Measurements from ENCODE around the gene ARL15.

Gene ARL15

DNA sequence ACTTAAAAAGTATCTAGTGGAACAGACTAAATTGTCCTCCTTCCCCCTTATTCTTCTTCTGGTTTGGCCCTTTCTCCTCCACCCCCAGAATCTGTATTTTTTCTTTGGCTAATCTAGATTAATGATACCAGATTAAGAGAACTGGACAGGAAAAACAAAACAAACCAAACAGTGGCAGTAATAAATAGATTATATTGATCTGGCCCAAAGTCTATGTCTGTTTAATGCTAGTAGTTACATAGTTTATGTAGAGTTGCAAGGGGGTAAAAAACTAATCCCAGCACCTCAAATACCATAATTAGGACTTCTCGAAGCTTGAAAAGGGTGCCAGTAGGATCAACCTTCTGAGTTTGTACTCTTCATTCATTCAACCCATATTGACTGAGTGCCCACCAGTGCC is 104.5 kb downstream of the ARL15 start:
- Histone ChIP-seq H3K36me3 (replicated peaks in 1 of 2; ENCODE audit: control insufficient read depth in 2 of 2, insufficient read depth in 2 of 2, low read length in 2 of 2) (no peaks in the 10 kb centered on the region), H3K9me3 (replicated peaks in 1 of 2; ENCODE audit: control insufficient read depth in 2 of 2, insufficient read depth in 1 of 2, low read depth in 1 of 2, low read length in 2 of 2) (peaks cover 0 to 6% of the 10 kb centered on the region in 2 donors), H3K79me1 (ENCODE audit: low read depth, low read length) (no peaks in the 10 kb centered on the region), H3K4me2 (ENCODE audit: insufficient read depth, low read length, poor library complexity, severe bottlenecking) (no peak overlapping the region), H3K18ac (ENCODE audit: low read length) (no peak overlapping the region), H3K4ac (ENCODE audit: low read length) (no peak overlapping the region), H3K9ac (ENCODE audit: low read depth, low read length, poor library complexity) (no peak overlapping the region), H3K27me3 (ENCODE audit: control insufficient read depth in 3 of 3, insufficient read depth in 3 of 3, low read depth in 1 of 3, low read length in 3 of 3) (no peaks in the 10 kb centered on the region), H2BK15ac (ENCODE audit: low read length) (no peak overlapping the region), H2AK5ac (ENCODE audit: low read depth, low read length) (no peak overlapping the region), H4K8ac (ENCODE audit: low read depth, low read length) (no peak overlapping the region), H3K4me3 (ENCODE audit: low read length in 2 of 2) (no peak overlapping the region), H3K4me1 (ENCODE audit: control insufficient read depth in 2 of 2, insufficient read depth in 1 of 2, low read depth in 1 of 2, low read length in 2 of 2) (peaks cover 0 to 4% of the 10 kb centered on the region in 2 donors), H2BK12ac (ENCODE audit: low read length) (no peak overlapping the region), H3K14ac (ENCODE audit: low read length) (no peak overlapping the region), H3K23ac (ENCODE audit: low read depth, low read length, poor library complexity) (no peak overlapping the region), H4K91ac (ENCODE audit: low read depth, low read length, poor library complexity) (no peak overlapping the region), H2BK120ac (ENCODE audit: low read depth, low read length) (no peak overlapping the region), H2AFZ (ENCODE audit: low read length) (no peak overlapping the region), H3K27ac (replicated peaks; ENCODE audit: low read length) (no peak overlapping the region), H2BK5ac (ENCODE audit: low read length) (no peak overlapping the region)
- DNase-seq (ENCODE audit: low spot score) = no peak
- no CpG with 5 or more reads among the region's 1 CpG for WGBS, 2 donors (ENCODE audit: extremely low coverage in 2 of 2, insufficient read length in 2 of 2, insufficient replicate concordance in 1 of 2)

GRCh38 chr5:54205453-54205852 is 104.9 kb downstream of the ARL15 start:
- H3K9me3 ChIP-seq (replicated peaks in 1 of 2; ENCODE audit: control insufficient read depth in 2 of 2, insufficient read depth in 1 of 2, low read depth in 1 of 2, low read length in 2 of 2) = peaks cover 0 to 6% of the 10 kb centered on the region in 2 donors
- no peak overlapping the region for H4K8ac ChIP-seq (ENCODE audit: low read depth, low read length)
- no peaks in the 10 kb centered on the region for H3K27me3 ChIP-seq (ENCODE audit: control insufficient read depth in 3 of 3, insufficient read depth in 3 of 3, low read depth in 1 of 3, low read length in 3 of 3)
- no peak overlapping the region for H2BK15ac ChIP-seq (ENCODE audit: low read length)
- H3K4ac ChIP-seq (ENCODE audit: low read length) = no peak overlapping the region
- no peak overlapping the region for H3K14ac ChIP-seq (ENCODE audit: low read length)
- H3K4me2 ChIP-seq (ENCODE audit: insufficient read depth, low read length, poor library complexity, severe bottlenecking) = no peak overlapping the region
- no peak overlapping the region for H2AFZ ChIP-seq (ENCODE audit: low read length)
- DNase-seq (ENCODE audit: low spot score) = no peak
- no peak overlapping the region for H2BK5ac ChIP-seq (ENCODE audit: low read length)
- no peak overlapping the region for H2AK5ac ChIP-seq (ENCODE audit: low read depth, low read length)
- H3K23ac ChIP-seq (ENCODE audit: low read depth, low read length, poor library complexity) = no peak overlapping the region
- H3K9ac ChIP-seq (ENCODE audit: low read depth, low read length, poor library complexity) = no peak overlapping the region
- H3K4me1 ChIP-seq (ENCODE audit: control insufficient read depth in 2 of 2, insufficient read depth in 1 of 2, low read depth in 1 of 2, low read length in 2 of 2) = peaks cover 0 to 4% of the 10 kb centered on the region in 2 donors
- no peak overlapping the region for H2BK120ac ChIP-seq (ENCODE audit: low read depth, low read length)
- no peak overlapping the region for H3K18ac ChIP-seq (ENCODE audit: low read length)
- no peak overlapping the region for H3K27ac ChIP-seq (replicated peaks; ENCODE audit: low read length)
- no peak overlapping the region for H3K4me3 ChIP-seq (ENCODE audit: low read length in 2 of 2)
- no peaks in the 10 kb centered on the region for H3K36me3 ChIP-seq (replicated peaks in 1 of 2; ENCODE audit: control insufficient read depth in 2 of 2, insufficient read depth in 2 of 2, low read length in 2 of 2)
- no peak overlapping the region for H2BK12ac ChIP-seq (ENCODE audit: low read length)
- no CpG with 5 or more reads among the region's 4 CpGs for WGBS, 2 donors (ENCODE audit: extremely low coverage in 2 of 2, insufficient read length in 2 of 2, insufficient replicate concordance in 1 of 2)
- no peak overlapping the region for H4K91ac ChIP-seq (ENCODE audit: low read depth, low read length, poor library complexity)
- no peaks in the 10 kb centered on the region for H3K79me1 ChIP-seq (ENCODE audit: low read depth, low read length)

GRCh38 chr5:54197018-54197417 is 113.4 kb downstream of the ARL15 start:
- no peak overlapping the region for H4K91ac ChIP-seq (ENCODE audit: low read depth, low read length, poor library complexity)
- no peak overlapping the region for H3K27ac ChIP-seq (replicated peaks; ENCODE audit: low read length)
- H3K18ac ChIP-seq (ENCODE audit: low read length) = no peak overlapping the region
- no peak overlapping the region for H3K9ac ChIP-seq (ENCODE audit: low read depth, low read length, poor library complexity)
- no peak overlapping the region for H2BK5ac ChIP-seq (ENCODE audit: low read length)
- no peak overlapping the region for H3K14ac ChIP-seq (ENCODE audit: low read length)
- no peak overlapping the region for H3K23ac ChIP-seq (ENCODE audit: low read depth, low read length, poor library complexity)
- no peak overlapping the region for H3K4me3 ChIP-seq (ENCODE audit: low read length in 2 of 2)
- H4K8ac ChIP-seq (ENCODE audit: low read depth, low read length) = no peak overlapping the region
- no peak overlapping the region for H2BK12ac ChIP-seq (ENCODE audit: low read length)
- no peaks in the 10 kb centered on the region for H3K36me3 ChIP-seq (replicated peaks in 1 of 2; ENCODE audit: control insufficient read depth in 2 of 2, insufficient read depth in 2 of 2, low read length in 2 of 2)
- no peak overlapping the region for H3K4me2 ChIP-seq (ENCODE audit: insufficient read depth, low read length, poor library complexity, severe bottlenecking)
- no peak overlapping the region for H3K4ac ChIP-seq (ENCODE audit: low read length)
- H3K9me3 ChIP-seq (replicated peaks in 1 of 2; ENCODE audit: control insufficient read depth in 2 of 2, insufficient read depth in 1 of 2, low read depth in 1 of 2, low read length in 2 of 2) = peaks cover 0 to under 1% of the 10 kb centered on the region in 2 donors
- no peaks in the 10 kb centered on the region for H3K4me1 ChIP-seq (ENCODE audit: control insufficient read depth in 2 of 2, insufficient read depth in 1 of 2, low read depth in 1 of 2, low read length in 2 of 2)
- no peak for DNase-seq (ENCODE audit: low spot score)
- H2BK15ac ChIP-seq (ENCODE audit: low read length) = no peak overlapping the region
- H2AFZ ChIP-seq (ENCODE audit: low read length) = no peak overlapping the region
- H3K79me1 ChIP-seq (ENCODE audit: low read depth, low read length) = no peaks in the 10 kb centered on the region
- no peak overlapping the region for H2AK5ac ChIP-seq (ENCODE audit: low read depth, low read length)
- H2BK120ac ChIP-seq (ENCODE audit: low read depth, low read length) = no peak overlapping the region
- no peaks in the 10 kb centered on the region for H3K27me3 ChIP-seq (ENCODE audit: control insufficient read depth in 3 of 3, insufficient read depth in 3 of 3, low read depth in 1 of 3, low read length in 3 of 3)

DNA sequence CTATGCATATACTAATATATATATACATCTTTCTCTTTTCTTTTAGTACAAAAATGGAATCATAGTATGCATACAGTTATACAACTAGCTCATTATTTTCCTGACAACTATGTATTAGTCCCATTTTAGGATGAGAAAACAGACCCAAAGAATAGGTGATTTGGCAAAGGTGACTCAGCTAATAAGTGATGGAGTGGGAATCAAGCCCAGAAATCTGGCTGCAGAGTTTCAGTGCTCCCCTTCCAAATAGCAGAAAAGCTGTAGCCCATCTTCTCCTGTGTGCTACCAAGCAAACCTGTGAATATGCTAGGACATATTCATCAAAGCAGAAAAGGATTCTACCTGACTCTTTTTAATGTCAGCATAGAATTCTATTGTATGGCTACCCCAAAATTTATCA is 114.7 kb downstream of the ARL15 start:
- DNase-seq (ENCODE audit: low spot score) = no peak
- H2AFZ ChIP-seq (ENCODE audit: low read length) = no peak overlapping the region
- no peak overlapping the region for H3K14ac ChIP-seq (ENCODE audit: low read length)
- H3K23ac ChIP-seq (ENCODE audit: low read depth, low read length, poor library complexity) = no peak overlapping the region
- H4K8ac ChIP-seq (ENCODE audit: low read depth, low read length) = no peak overlapping the region
- H2BK12ac ChIP-seq (ENCODE audit: low read length) = no peak overlapping the region
- no peak overlapping the region for H2AK5ac ChIP-seq (ENCODE audit: low read depth, low read length)
- no peak overlapping the region for H3K4me2 ChIP-seq (ENCODE audit: insufficient read depth, low read length, poor library complexity, severe bottlenecking)
- H3K9ac ChIP-seq (ENCODE audit: low read depth, low read length, poor library complexity) = no peak overlapping the region
- no peak overlapping the region for H2BK15ac ChIP-seq (ENCODE audit: low read length)
- no peaks in the 10 kb centered on the region for H3K27me3 ChIP-seq (ENCODE audit: control insufficient read depth in 3 of 3, insufficient read depth in 3 of 3, low read depth in 1 of 3, low read length in 3 of 3)
- no peaks in the 10 kb centered on the region for H3K9me3 ChIP-seq (replicated peaks in 1 of 2; ENCODE audit: control insufficient read depth in 2 of 2, insufficient read depth in 1 of 2, low read depth in 1 of 2, low read length in 2 of 2)
- H3K4me1 ChIP-seq (ENCODE audit: control insufficient read depth in 2 of 2, insufficient read depth in 1 of 2, low read depth in 1 of 2, low read length in 2 of 2) = no peaks in the 10 kb centered on the region
- H2BK5ac ChIP-seq (ENCODE audit: low read length) = no peak overlapping the region
- H3K18ac ChIP-seq (ENCODE audit: low read length) = no peak overlapping the region
- H3K36me3 ChIP-seq (replicated peaks in 1 of 2; ENCODE audit: control insufficient read depth in 2 of 2, insufficient read depth in 2 of 2, low read length in 2 of 2) = no peaks in the 10 kb centered on the region
- H3K4me3 ChIP-seq (ENCODE audit: low read length in 2 of 2) = no peak overlapping the region
- no peak overlapping the region for H4K91ac ChIP-seq (ENCODE audit: low read depth, low read length, poor library complexity)
- no peaks in the 10 kb centered on the region for H3K79me1 ChIP-seq (ENCODE audit: low read depth, low read length)
- no peak overlapping the region for H3K27ac ChIP-seq (replicated peaks; ENCODE audit: low read length)
- H2BK120ac ChIP-seq (ENCODE audit: low read depth, low read length) = no peak overlapping the region
- no peak overlapping the region for H3K4ac ChIP-seq (ENCODE audit: low read length)

All from neuronal stem cell (in vitro differentiated cells).